Mesendoderm (in vitro differentiated cells): ENCODE results near the gene PARVB.

Source experiments
- DNase-seq: peaks from one replicate; pipeline ENCODE4 v3.0.0; 2013
- H2AK5ac ChIP-seq: 2 replicates; pipeline ENCODE4 v1.6.1; 2013; ENCODE audit warnings: low read length, inconsistent platforms
- H2BK120ac ChIP-seq: 2 replicates; pipeline ENCODE4 v1.6.1; 2013; ENCODE audit warnings: low read depth, mild to moderate bottlenecking, low read length, moderate library complexity, mixed read lengths
- H2BK15ac ChIP-seq: replicated peaks from 2 replicates; pipeline ENCODE4 v1.6.1; 2013; ENCODE audit warnings: low read depth, mild to moderate bottlenecking, moderate library complexity
- H2BK5ac ChIP-seq: 2 replicates; pipeline ENCODE4 v1.6.1; 2013; ENCODE audit warnings: low read length, inconsistent platforms
- H3K18ac ChIP-seq: 2 replicates; pipeline ENCODE4 v1.6.1; 2013; ENCODE audit warnings: mild to moderate bottlenecking, low read length, mixed read lengths
- H3K23ac ChIP-seq: one replicate; pipeline ENCODE4 v1.6.1; 2013; ENCODE audit warnings: low read length
- H3K27ac ChIP-seq: 2 replicates; pipeline ENCODE4 v1.5.1; 2013; ENCODE audit warnings: low read depth, mild to moderate bottlenecking, inconsistent platforms, low read length, moderate library complexity
- H3K27me3 ChIP-seq: 2 replicates; pipeline ENCODE4 v1.6.1; 2013; ENCODE audit warnings: low read length, control low read depth, mild to moderate bottlenecking, inconsistent platforms; ENCODE audit not compliant: insufficient read depth, poor library complexity
- H3K36me3 ChIP-seq: 2 replicates; pipeline ENCODE4 v1.6.1; 2013; ENCODE audit warnings: low read length, inconsistent platforms; ENCODE audit not compliant: control insufficient read depth, insufficient read depth
- H3K4ac ChIP-seq: one replicate; pipeline ENCODE4 v1.6.1; 2013; ENCODE audit warnings: low read depth, mild to moderate bottlenecking, low read length, moderate library complexity
- H3K4me1 ChIP-seq: 2 replicates; pipeline ENCODE4 v1.6.1; 2013; ENCODE audit warnings: low read depth, low read length, inconsistent platforms; ENCODE audit not compliant: control insufficient read depth
- H3K4me2 ChIP-seq: 2 replicates; pipeline ENCODE4 v1.6.1; 2013; ENCODE audit warnings: low read length
- H3K4me3 ChIP-seq: 2 replicates; pipeline ENCODE4 v1.5.1; 2013; ENCODE audit warnings: mild to moderate bottlenecking, low read length
- H3K56ac ChIP-seq: one replicate; pipeline ENCODE4 v1.6.1; 2013; ENCODE audit warnings: low read length
- H3K79me1 ChIP-seq: 2 replicates; pipeline ENCODE4 v1.6.1; 2013; ENCODE audit warnings: low read length, inconsistent platforms
- H3K79me2 ChIP-seq: 2 replicates; pipeline ENCODE4 v1.6.1; 2013; ENCODE audit warnings: mild to moderate bottlenecking, low read length; ENCODE audit not compliant: control insufficient read depth, insufficient read depth
- H3K9ac ChIP-seq: 2 replicates; pipeline ENCODE4 v1.6.1; 2013; ENCODE audit warnings: low read length, inconsistent platforms
- H4K5ac ChIP-seq: one replicate; pipeline ENCODE4 v1.6.1; 2013; ENCODE audit warnings: low read length
- H4K8ac ChIP-seq: one replicate; pipeline ENCODE4 v1.6.1; 2013; ENCODE audit warnings: low read depth, mild to moderate bottlenecking, control low read depth, low read length, moderate library complexity
- WGBS: extraction: QIAGEN DNeasy Blood & Tissue Kit; methylation state at CpG from one replicate; pipeline ENCODE4 v1.1.7; 2013; ENCODE audit warnings: low lambda C conversion rate, missing lambda C conversion rate; ENCODE audit not compliant: insufficient coverage; ENCODE audit errors: extremely low coverage; 5-methylcytosine and 5-hydroxymethylcytosine counted together

Gene PARVB

DNA sequence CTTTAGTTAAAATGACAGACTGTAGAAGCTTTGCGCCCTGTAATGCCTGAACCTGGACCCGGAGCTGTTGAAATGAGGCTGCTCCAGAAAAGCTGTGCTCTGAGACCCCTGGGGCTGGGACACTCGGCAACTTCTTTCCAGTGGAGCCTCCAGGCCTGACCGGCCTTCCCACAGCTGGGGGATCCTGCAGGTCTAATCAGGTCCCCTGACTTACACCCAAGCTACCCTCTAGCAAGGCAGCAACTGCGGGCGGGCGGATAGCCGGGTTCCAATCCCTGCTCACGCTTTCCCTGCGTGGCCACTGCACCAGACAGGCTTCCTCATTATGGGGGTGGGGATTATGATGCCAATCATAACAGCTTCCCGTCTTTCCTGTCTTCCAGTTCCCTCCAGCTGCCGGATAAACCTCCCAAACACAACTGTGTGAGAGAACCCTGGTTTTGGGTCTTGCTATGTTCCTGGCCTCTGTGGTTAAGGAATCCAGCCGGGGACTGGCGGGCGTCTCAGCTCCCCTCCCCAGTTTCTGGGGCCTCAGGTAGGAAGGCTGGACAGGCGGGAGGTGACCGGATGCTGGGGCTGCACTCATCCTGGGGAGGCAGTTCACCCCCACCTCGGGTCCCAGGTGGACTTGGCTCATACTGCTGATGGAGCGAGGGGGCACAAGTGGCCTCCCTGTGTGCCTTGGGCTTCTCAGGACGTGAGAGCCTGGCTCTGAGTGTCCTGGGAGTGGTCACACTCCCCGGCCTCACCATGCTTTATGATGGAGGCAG lies 195.2 kb downstream of the PARVB start:
- no peak overlapping the region for H2BK120ac ChIP-seq
- no peak overlapping the region for H3K27ac ChIP-seq
- no peaks in the 10 kb centered on the region for H3K79me2 ChIP-seq
- no peaks in the 10 kb centered on the region for H3K4me1 ChIP-seq
- H3K4ac ChIP-seq, result no peak overlapping the region
- no peak overlapping the region for H2BK5ac ChIP-seq
- no peak overlapping the region for H3K18ac ChIP-seq
- no peak overlapping the region for H4K5ac ChIP-seq
- H2BK15ac ChIP-seq, result no peak overlapping the region
- H3K27me3 ChIP-seq, result no peaks in the 10 kb centered on the region
- no peak overlapping the region for H3K4me2 ChIP-seq
- H3K4me3 ChIP-seq, result no peak overlapping the region
- no peak overlapping the region for H2AK5ac ChIP-seq
- H3K56ac ChIP-seq, result no peak overlapping the region
- no peak overlapping the region for H3K9ac ChIP-seq
- no peak overlapping the region for H4K8ac ChIP-seq
- no CpG with 5 or more reads among the region's 21 CpGs for WGBS
- H3K79me1 ChIP-seq, result no peaks in the 10 kb centered on the region
- no peak for DNase-seq
- no peaks in the 10 kb centered on the region for H3K36me3 ChIP-seq
- no peak overlapping the region for H3K23ac ChIP-seq

DNA sequence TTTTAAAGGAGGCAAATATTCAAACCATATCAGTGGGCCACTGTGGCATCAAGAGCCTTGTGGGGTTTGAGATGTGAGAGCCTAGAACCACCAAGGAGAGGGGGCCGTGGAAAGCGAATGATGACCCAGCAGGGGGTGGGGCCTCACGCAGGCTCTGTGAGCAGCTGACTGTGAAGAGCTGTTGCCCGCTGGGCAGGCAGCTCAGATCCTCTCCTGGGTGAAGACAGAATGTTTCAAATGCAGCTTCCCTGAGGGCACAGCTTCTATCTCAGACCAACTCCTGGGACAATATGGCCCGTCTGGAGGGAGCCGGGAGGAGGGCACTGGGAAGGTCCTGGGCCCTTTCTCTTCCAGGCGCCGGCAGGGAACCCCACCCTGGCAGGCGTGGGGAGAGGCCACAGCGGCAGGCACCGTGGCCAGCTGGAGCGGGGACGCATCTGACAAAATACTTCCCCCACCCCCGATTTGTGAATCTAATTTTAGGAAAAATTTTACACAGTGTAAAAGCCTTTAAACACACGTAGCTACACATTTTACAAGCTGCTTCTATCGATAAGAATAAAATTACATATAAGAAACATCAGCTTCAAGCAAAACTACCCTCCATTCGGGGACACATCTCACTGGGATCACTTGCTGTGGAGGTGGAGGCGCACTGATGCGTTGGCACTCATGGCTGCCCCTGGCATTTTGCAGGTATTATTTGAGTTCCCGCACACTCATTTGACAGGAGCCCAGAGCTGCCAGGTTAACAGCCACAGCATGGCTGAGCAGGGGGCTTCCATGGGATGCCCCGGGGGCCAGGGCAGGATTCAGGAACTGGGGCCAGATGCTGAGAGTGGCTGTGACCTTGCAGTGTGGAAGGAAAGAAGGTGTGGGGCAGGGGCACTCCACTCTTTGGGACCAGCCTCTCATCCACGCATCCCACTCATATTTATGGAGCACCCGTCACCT lies 196.9 kb downstream of the PARVB start:
- no peak overlapping the region for H2BK5ac ChIP-seq
- H4K5ac ChIP-seq, result no peak overlapping the region
- H2BK120ac ChIP-seq, result no peak overlapping the region
- H3K23ac ChIP-seq, result no peak overlapping the region
- H3K18ac ChIP-seq, result no peak overlapping the region
- no peak overlapping the region for H3K9ac ChIP-seq
- peak; percentile 14 for DNase-seq
- no peak overlapping the region for H2BK15ac ChIP-seq
- H3K27me3 ChIP-seq, result no peaks in the 10 kb centered on the region
- H2AK5ac ChIP-seq, result no peak overlapping the region
- no peak overlapping the region for H3K4ac ChIP-seq
- H3K4me2 ChIP-seq, result no peak overlapping the region
- H3K4me3 ChIP-seq, result no peak overlapping the region
- H3K56ac ChIP-seq, result no peak overlapping the region
- no CpG with 5 or more reads among the region's 23 CpGs for WGBS
- no peak overlapping the region for H3K27ac ChIP-seq
- no peaks in the 10 kb centered on the region for H3K79me2 ChIP-seq
- no peaks in the 10 kb centered on the region for H3K79me1 ChIP-seq
- H4K8ac ChIP-seq, result no peak overlapping the region
- H3K4me1 ChIP-seq, result no peaks in the 10 kb centered on the region
- H3K36me3 ChIP-seq, result no peaks in the 10 kb centered on the region

DNA sequence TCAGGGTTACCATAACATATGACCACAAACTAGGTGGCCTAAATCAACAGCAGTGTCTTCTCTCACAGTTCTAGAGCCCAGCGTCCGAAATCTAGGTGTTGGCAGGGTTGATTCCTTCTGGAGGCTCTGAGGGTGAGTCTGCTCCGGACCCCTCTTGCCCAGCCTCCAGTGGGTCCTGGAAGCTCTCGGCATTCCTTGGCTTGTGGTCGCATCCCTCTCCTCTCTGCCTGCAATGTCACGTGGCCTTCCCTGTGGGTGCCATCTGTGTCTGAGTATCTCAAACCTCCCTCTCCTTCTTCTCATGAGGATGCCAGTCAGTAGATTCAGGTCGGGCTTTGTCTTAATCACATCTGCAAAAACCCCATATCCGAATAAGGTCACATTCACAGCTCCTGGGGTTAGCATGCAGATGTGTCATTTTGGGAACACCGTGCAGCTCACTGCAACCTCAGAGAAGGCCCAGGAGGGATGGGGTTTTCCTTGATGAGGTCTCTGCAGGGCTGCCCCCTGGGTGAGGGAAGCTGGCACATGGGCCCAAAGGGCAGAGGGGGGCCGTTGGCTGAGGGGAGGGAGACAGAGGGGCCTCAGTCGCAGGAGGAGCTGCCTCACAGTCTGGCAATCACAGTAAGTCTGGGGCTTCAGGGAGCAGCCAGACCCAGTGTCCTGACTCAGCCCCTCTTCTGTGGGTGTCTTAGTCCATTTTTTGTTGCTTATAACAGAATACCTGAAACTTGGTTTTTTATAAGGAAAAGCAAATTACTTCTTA lies 197.8 kb downstream of the PARVB start:
- Histone ChIP-seq H4K5ac (no peak overlapping the region), H3K79me1 (no peaks in the 10 kb centered on the region), H3K27ac (no peak overlapping the region), H3K4me2 (no peak overlapping the region), H3K79me2 (no peaks in the 10 kb centered on the region), H4K8ac (no peak overlapping the region), H3K4ac (no peak overlapping the region), H2BK120ac (no peak overlapping the region), H2BK15ac (no peak overlapping the region), H3K36me3 (no peaks in the 10 kb centered on the region), H3K9ac (no peak overlapping the region), H3K23ac (no peak overlapping the region), H3K4me1 (no peaks in the 10 kb centered on the region), H3K4me3 (no peak overlapping the region), H3K56ac (no peak overlapping the region), H3K27me3 (no peaks in the 10 kb centered on the region), H2BK5ac (no peak overlapping the region), H3K18ac (no peak overlapping the region), H2AK5ac (no peak overlapping the region)
- no CpG with 5 or more reads among the region's 11 CpGs for WGBS
- DNase-seq, result no peak
